Keratinocyte (primary cell): ENCODE measurements around the gene ZNF425. TPM values are rescaled to one million over a fixed set of nuclear protein-coding genes. Genes with fewer than 3 reads are reported as not detected.

Experiments used
- DNase-seq: peaks from one replicate; pipeline ENCODE4 v3.0.0-alpha.2; 2011; ENCODE audit warnings: low read depth, missing footprints, low spot score
- FAIRE-seq: peaks from 2 replicates; lab custom pipeline; 2011; peaks lifted over from hg19 to GRCh38; lab: Jason Lieb, UNC
- H2AFZ ChIP-seq: 2 replicates; pipeline ENCODE4 v1.6.0; 2012; ENCODE audit warnings: low read length, control low read depth, inconsistent platforms; ENCODE audit not compliant: control insufficient read depth
- H3K27ac ChIP-seq: 2 replicates; pipeline ENCODE4 v1.5.1; 2011; ENCODE audit warnings: low read length; ENCODE audit not compliant: control insufficient read depth, insufficient read depth
- H3K27me3 ChIP-seq: 3 replicates; pipeline ENCODE4 v1.6.0; 2011; ENCODE audit warnings: low read length; ENCODE audit not compliant: control insufficient read depth, insufficient read depth; ENCODE audit errors: extremely low read depth
- H3K36me3 ChIP-seq, 2 experiments: 2 replicates in 1 of 2; 3 replicates in 1 of 2; pipeline ENCODE4 v1.5.1; 2011; ENCODE audit warnings: low read length in 2 of 2, mild to moderate bottlenecking in 1 of 2; ENCODE audit not compliant: control insufficient read depth in 2 of 2, insufficient read depth in 2 of 2; ENCODE audit errors: extremely low read depth in 1 of 2
- H3K4me1 ChIP-seq: 3 replicates; pipeline ENCODE4 v1.5.1; 2011; ENCODE audit warnings: low read length; ENCODE audit not compliant: control insufficient read depth, insufficient read depth; ENCODE audit errors: extremely low read depth
- H3K4me2 ChIP-seq: 3 replicates; pipeline ENCODE4 v1.6.0; 2011; ENCODE audit warnings: low read depth, low read length; ENCODE audit not compliant: control insufficient read depth, insufficient read depth; ENCODE audit errors: extremely low read depth
- H3K4me3 ChIP-seq, 3 experiments: fragments of 200-600 bp in 1 of 3; sonication (generic) in 1 of 3; 2 replicates in 2 of 3; 3 replicates in 1 of 3; pipeline ENCODE4 v1.5.1; 2011 to 2016; ENCODE audit warnings: low read length in 3 of 3, mild to moderate bottlenecking in 3 of 3, control low read depth in 2 of 3, inconsistent platforms in 1 of 3, low read depth in 1 of 3, mixed read lengths in 1 of 3, mixed run types in 1 of 3, moderate library complexity in 1 of 3; ENCODE audit not compliant: control insufficient read depth in 2 of 3, insufficient read depth in 2 of 3; ENCODE audit errors: extremely low read depth in 1 of 3
- H3K79me2 ChIP-seq: 2 replicates; pipeline ENCODE4 v1.6.0; 2012; ENCODE audit warnings: low read length; ENCODE audit not compliant: control insufficient read depth, insufficient read depth
- H3K9ac ChIP-seq: 3 replicates; pipeline ENCODE4 v1.6.0; 2011; ENCODE audit warnings: low read length; ENCODE audit not compliant: control insufficient read depth, insufficient read depth; ENCODE audit errors: extremely low read depth
- H3K9me1 ChIP-seq: 3 replicates; pipeline ENCODE4 v1.6.0; 2011; ENCODE audit warnings: low read length; ENCODE audit not compliant: control insufficient read depth, insufficient read depth; ENCODE audit errors: extremely low read depth
- H3K9me3 ChIP-seq: 2 replicates; pipeline ENCODE4 v1.5.1; 2012; ENCODE audit warnings: low read depth, low read length; ENCODE audit not compliant: control insufficient read depth
- H4K20me1 ChIP-seq: 3 replicates; pipeline ENCODE4 v1.6.0; 2011; ENCODE audit warnings: low read length; ENCODE audit not compliant: control insufficient read depth, insufficient read depth; ENCODE audit errors: extremely low read depth
- CTCF ChIP-seq, 3 experiments: IDR thresholded peaks in 1 of 3; conservative IDR thresholded peaks in 1 of 3; optimal IDR thresholded peaks in 1 of 3; 2 replicates in 2 of 3; 3 replicates in 1 of 3; pipeline versions ENCODE3 to v1.5.1; 2011; ENCODE audit warnings: low read length in 3 of 3, mild to moderate bottlenecking in 3 of 3, moderate library complexity in 2 of 3, control low read depth in 1 of 3, inconsistent platforms in 1 of 3; ENCODE audit not compliant: insufficient read depth in 2 of 3; ENCODE audit errors: extremely low read depth in 1 of 3
- EZH2 ChIP-seq: IDR thresholded peaks from one replicate; pipeline ENCODE4 v1.6.1; 2012; ENCODE audit warnings: inconsistent platforms, mild to moderate bottlenecking, low read length, moderate library complexity
- dilution Hi-C: fragments of 300-500 bp; cut with MboI; formaldehyde crosslinking; loops from one replicate; pipeline ENCODE4 v1.7.0; 2020; ENCODE audit warnings: low sequenced_read_pairs; ENCODE audit not compliant: extremely low pct_ligation_motif_present
- polyA plus RNA-seq, 5 experiments: library from polyadenylated mRNA; depleted of rRNA in 3 of 5; stranded (reverse) in 3 of 5; stranded (forward) in 1 of 5; unstranded in 1 of 5; fragments of >200 nt; gene quantifications; 1 replicate in 1 of 5; 2 replicates in 3 of 5; 3 replicates in 1 of 5; pipeline versions ENCODE4 v1.2.1 to v1.2.3, GENCODE V29; 2011 to 2012; ENCODE audit warnings: missing spikeins in 2 of 5, low read depth in 1 of 5, low replicate concordance in 1 of 5

Gene ZNF425
- polyA plus RNA-seq, 1 donor (not counting 4 experiments of a cell fraction or from before 2014, with no cell fraction given): 1.8 TPM

GRCh38 chr7:149130572-149131198, 4.6 kb upstream of the ZNF425 start:
- Histone ChIP-seq H2AFZ (no peak overlapping the region), H3K4me2 (no peak overlapping the region), H3K4me1 (peaks cover 8% of the 10 kb centered on the region), H3K4me3 (no peak overlapping the region), H3K9me3 (peaks cover 5% of the 10 kb centered on the region), H3K9ac (no peak overlapping the region), H3K9me1 (no peaks in the 10 kb centered on the region), H3K27ac (no peak overlapping the region), H4K20me1 (no peaks in the 10 kb centered on the region), H3K36me3 (peaks cover 8% of the 10 kb centered on the region in 2 experiments), H3K79me2 (peaks cover 15% of the 10 kb centered on the region), H3K27me3 (no peaks in the 10 kb centered on the region)
- TF ChIP-seq EZH2 (no peak), CTCF (optimal IDR thresholded peaks at IDR 0.05 in 1 of 3, IDR thresholded peaks at IDR 0.05 in 1 of 3, conservative IDR thresholded peaks at IDR 0.05 in 1 of 3; ENCODE audit: extremely low read depth in 1 of 3, insufficient read depth in 2 of 3, low read length in 3 of 3) (no peak)
- dilution Hi-C loops: no loop called here
- no peak for DNase-seq
- FAIRE-seq: no peak

GRCh38 chr7:149126662-149127266, 640 bp upstream of the ZNF425 start:
- TF ChIP-seq EZH2 (no peak), CTCF (optimal IDR thresholded peaks at IDR 0.05 in 1 of 3, IDR thresholded peaks at IDR 0.05 in 1 of 3, conservative IDR thresholded peaks at IDR 0.05 in 1 of 3; ENCODE audit: extremely low read depth in 1 of 3, insufficient read depth in 2 of 3, low read length in 3 of 3) (no peak)
- Histone ChIP-seq H2AFZ (peak overlapping the region; percentile 95), H3K27ac (peak overlapping the region; percentile 97), H3K9me1 (no peaks in the 10 kb centered on the region), H3K9me3 (peaks cover 5% of the 10 kb centered on the region), H4K20me1 (no peaks in the 10 kb centered on the region), H3K4me1 (peaks cover 14% of the 10 kb centered on the region), H3K4me3 (peak overlapping the region; percentile 93 to 99 (median 99)), H3K36me3 (peaks cover 7 to 8% of the 10 kb centered on the region in 2 experiments), H3K79me2 (peaks cover 29% of the 10 kb centered on the region), H3K9ac (peak overlapping the region; percentile 97), H3K4me2 (peak overlapping the region; percentile 84), H3K27me3 (no peaks in the 10 kb centered on the region)
- dilution Hi-C loops: no loop called here
- no peak for DNase-seq
- FAIRE-seq: no peak
